Uterus (tissue), 2 donors: ENCODE results near the gene TRIP13.

Experiments
- POLR2A ChIP-seq, 2 donors: fragments of 450-650 bp; IDR thresholded peaks; one replicate each; pipeline ENCODE4 v1.6.1; 2016; ENCODE audit warnings: antibody characterized with exemption in 2 of 2, mild to moderate bottlenecking in 1 of 2, moderate library complexity in 1 of 2
- TF ChIP-seq, protein P1 (sequence below), 4 experiments: fragments of 200-600 bp in 2 of 4; fragments of 450-650 bp in 2 of 4; sonication (generic) in 2 of 4; IDR thresholded peaks; one replicate each; pipeline ENCODE4 v1.5.1; 2016 to 2019; ENCODE audit warnings: antibody characterized with exemption in 4 of 4, mild to moderate bottlenecking in 2 of 4, moderate library complexity in 1 of 4

DNA sequence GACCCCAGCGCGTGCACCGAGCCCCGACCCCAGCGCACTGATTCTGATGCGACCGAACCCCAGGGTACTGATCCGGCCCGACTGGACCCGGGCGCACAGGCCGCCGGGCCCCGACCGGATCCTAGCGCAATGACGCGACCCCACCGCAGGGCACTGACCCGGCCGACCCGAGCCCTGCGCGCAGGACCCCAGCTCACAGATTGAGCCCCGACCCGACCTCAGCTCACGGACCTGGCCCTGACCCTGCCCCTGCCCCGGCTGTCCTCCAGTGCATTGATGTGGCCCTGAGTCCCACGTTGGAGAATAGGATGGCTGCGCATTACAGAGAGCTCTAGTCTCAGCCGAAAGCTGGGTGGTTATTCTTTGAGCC is 438 bp downstream of the TRIP13 start:
- TF ChIP-seq, protein P1, sequence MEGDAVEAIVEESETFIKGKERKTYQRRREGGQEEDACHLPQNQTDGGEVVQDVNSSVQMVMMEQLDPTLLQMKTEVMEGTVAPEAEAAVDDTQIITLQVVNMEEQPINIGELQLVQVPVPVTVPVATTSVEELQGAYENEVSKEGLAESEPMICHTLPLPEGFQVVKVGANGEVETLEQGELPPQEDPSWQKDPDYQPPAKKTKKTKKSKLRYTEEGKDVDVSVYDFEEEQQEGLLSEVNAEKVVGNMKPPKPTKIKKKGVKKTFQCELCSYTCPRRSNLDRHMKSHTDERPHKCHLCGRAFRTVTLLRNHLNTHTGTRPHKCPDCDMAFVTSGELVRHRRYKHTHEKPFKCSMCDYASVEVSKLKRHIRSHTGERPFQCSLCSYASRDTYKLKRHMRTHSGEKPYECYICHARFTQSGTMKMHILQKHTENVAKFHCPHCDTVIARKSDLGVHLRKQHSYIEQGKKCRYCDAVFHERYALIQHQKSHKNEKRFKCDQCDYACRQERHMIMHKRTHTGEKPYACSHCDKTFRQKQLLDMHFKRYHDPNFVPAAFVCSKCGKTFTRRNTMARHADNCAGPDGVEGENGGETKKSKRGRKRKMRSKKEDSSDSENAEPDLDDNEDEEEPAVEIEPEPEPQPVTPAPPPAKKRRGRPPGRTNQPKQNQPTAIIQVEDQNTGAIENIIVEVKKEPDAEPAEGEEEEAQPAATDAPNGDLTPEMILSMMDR (IDR thresholded peaks at IDR 0.05): no peak
- no peak for TF ChIP-seq POLR2A (IDR thresholded peaks at IDR 0.05)
